HG02759 (cell line): ENCODE results near the gene SFRP2.

Source experiments
- ATAC-seq: cut with Tn5 transposase; IDR thresholded peaks from one replicate; pipeline ENCODE4 v1.9.1; 2021; ENCODE audit warnings: mild to moderate bottlenecking, moderate library complexity; ENCODE audit not compliant: unreplicated experiment

Gene SFRP2

GRCh38 chr4:153788413-153789276 is at the start of gene SFRP2:
TSS of gene SFRP2 (minus strand) at chr4:153789083. CDS start at chr4:153788835, 248 bp downstream.
- no peak for ATAC-seq

- ATAC-seq: no peak
These were observed 49.7 kb upstream of the SFRP2 start for GRCh38 chr4:153838564-153838963.

GRCh38 chr4:153834901-153835300 is 46.0 kb upstream of the SFRP2 start:
- ATAC-seq: no peak

DNA sequence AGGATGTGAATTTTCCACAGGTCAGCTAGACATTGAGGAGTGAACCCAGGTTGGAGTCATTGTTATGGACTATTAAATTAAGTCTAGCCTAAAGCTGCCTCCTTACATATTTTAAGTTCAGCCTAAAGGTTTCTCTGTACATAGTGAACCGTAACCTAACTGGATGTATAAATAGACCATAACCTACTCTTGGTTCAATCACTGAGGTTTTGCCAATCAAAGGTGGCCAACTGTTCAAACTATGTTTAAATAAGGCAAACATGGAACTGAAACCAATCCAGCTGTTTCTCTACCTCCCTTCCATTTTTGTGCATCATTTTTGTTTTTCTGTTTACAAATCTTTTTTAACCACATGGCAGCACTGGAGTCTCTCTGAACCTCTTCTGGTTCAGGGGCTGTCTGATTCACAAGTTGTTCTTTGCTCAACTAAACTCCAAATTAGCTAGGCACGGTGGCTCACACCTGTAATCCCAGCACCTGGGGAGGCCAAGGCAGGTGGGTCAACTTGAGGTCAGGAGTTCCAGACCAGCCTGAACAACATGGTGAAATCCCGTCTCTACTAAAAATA is 43.9 kb upstream of the SFRP2 start:
- no peak for ATAC-seq

GRCh38 chr4:153832054-153832453 is 43.2 kb upstream of the SFRP2 start:
- ATAC-seq: no peak

GRCh38 chr4:153831245-153831644 is 42.4 kb upstream of the SFRP2 start:
- ATAC-seq: no peak

GRCh38 chr4:153825691-153826090 is 36.8 kb upstream of the SFRP2 start:
- no peak for ATAC-seq

- ATAC-seq: no peak
These were observed 36.2 kb upstream of the SFRP2 start for GRCh38 chr4:153825126-153825525.

DNA sequence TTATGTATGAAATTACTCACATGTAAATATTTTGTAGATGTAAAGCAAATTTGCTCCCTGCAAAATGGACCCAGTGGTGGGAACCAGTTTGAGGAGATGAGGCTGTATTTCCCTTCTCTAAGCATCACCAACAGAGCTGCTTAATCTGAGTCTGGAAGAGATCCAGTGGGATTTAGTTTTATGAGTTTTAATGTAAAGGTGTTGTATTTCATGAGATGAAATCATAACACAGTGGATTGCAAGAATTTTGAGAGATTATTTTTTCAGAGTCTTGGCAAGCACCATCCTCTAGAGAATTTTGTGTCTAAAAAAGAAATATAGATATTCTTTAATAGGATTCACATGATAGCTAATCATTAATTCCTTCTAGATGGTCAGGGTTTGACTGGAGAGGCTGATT is 35.6 kb upstream of the SFRP2 start:
- no peak for ATAC-seq

DNA sequence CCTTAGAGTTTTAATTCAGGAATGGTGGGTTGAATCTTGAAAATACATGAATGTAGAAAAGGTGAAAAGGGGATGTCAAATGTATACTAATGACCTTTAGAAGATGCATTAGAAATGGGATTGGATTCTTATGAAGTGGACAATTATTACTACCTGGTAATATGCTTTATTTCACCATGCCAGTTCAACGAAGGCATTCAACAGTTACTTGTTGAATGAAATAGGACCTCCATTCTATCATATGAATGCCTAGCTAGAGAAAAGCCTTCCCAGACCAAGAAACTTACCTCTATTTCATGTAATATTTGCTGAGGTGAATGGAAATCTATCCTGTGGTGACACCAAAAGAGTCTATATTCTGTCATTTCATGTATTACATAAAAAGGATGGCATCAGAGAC is 34.6 kb upstream of the SFRP2 start:
- no peak for ATAC-seq

- no peak for ATAC-seq
These were observed 33.4 kb upstream of the SFRP2 start for GRCh38 chr4:153822316-153822715.

GRCh38 chr4:153817466-153817865 is 28.6 kb upstream of the SFRP2 start:
- no peak for ATAC-seq

- no peak for ATAC-seq
These were observed 27.7 kb upstream of the SFRP2 start for GRCh38 chr4:153816542-153816941.

DNA sequence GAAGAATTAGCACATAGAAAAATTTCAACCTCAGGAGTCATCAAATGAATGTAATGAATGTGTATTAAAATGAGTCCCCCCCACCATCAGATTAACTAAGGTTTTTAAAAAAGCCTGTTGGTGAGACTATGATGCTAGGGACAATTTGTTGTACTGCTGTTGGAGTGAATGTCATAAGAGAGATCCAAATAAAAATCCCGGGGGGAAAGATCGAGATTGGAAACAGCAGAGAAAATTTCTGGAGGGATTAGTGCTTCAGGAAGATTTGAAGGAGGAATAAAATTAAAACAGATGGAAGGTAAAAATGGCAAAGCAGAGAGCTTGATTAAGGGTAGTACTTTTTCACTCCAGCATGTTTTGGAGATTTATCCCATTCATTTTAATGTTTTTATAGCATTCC is 25.9 kb upstream of the SFRP2 start:
- no peak for ATAC-seq

DNA sequence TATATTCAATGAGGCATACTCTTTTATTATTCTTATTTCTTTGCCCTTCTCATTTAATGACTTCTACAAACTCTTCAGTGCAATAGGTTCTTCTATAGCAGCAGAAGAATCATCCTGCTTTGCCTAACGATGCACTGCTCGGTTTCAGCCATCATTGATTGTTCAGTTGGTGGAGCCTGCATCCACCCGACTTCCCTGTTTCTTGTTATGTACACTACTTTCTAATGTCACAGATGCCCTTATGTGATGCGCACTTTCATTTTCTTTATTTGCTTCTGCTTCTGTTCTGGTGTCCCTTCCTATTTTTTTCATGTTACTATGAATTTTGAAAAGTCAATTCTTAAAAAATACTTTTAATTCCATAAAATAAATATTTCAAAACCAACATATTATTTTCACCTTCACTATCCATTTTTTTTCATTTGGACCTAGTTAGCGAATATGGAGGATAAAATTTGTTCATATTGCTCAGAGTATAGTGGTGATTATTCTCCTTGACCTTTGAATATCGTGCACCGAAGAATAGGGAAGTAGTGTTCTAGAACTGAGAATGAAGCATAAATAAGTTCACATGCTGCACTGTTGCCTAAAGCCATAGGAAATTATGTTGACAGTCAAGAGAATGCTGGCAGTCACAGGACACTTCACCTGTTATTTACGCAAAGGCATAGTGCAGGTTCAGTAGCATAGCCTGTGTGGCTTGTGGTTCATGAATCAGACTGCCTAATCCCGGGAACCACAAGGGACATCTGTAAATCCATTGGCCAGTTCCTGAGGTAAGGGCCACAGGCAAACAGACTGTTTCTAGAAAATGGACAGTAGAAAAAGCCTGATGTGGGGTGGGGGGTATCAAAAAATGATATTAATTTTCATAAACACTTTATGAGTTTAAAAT is 21.3 kb upstream of the SFRP2 start:
- ATAC-seq: no peak

DNA sequence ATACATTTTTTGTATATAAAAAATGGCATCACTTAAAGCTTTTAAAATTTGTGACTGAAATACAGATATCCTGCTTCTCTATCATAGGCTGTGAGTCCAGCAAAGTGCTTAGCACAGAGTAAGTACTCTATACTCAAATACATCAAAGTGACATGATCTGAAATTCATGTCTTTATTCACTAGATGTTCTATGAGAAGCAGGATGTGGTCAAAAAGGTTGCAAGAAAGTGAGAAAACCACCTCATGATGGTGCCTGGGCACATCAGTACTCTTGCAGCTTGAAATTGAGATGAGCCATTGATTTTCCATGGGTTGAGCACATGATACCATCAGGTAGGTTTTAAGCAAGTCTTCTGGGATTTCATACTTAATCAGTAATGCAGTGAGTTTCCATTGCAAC is 20.4 kb upstream of the SFRP2 start:
- no peak for ATAC-seq

DNA sequence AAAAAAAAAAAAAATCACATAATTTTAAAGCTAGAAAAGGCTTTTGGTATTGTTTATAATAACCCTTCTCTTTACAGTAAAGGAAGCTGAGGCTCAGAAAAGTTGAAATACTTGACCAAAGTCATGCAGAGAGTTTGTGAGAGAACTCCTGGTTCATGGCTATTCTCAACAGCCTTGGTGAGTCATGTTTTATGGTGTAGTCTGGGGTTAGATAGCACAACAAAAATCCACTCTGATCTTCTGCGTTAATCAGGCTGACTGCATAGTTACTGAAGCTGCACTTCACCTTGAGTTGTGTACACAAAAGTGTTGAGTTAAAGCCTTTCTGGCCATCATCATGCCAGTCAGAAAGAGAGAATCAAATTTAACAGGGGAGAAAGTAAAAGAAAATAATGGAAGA is 19.3 kb upstream of the SFRP2 start:
- ATAC-seq: no peak

DNA sequence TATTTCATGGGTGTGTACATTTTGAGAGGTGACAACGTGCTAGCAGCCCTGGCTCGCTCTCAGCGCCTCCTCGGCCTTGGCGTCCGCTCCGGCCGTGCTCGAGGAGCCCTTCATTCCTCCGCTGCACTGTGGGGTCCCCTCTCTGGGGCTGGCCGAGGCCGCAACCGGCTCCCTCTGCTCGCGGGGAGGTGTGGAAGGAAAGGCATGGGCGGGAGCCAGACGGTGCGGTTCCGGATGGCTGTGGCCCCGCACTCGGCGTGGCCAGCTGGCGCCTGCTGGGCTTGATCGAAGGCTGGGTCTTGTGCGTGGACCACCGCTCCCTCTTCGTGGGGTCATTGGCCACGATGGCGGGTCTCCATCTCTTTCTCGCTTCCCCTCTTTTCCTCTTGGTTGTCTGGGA is 17.2 kb upstream of the SFRP2 start:
- ATAC-seq: no peak

DNA sequence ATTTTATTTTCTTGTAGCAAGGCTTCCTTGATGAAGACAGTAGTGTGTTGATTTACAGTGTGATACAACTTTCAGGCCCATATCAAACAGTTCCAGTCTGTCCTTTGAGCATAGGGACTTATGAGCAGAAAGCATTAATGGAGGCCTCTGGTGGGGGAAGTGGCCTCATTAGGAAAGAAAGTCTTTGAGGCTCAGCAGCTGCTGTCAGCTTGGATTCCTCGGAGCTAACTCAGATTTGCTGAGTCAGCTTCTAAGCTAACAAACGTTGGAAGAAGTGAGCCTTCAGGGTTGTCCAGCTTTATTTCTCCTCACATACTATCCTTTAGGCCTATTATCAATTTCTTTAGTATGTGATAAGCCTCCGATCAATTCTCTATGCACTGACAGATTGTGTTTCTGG is 15.8 kb upstream of the SFRP2 start:
- no peak for ATAC-seq

DNA sequence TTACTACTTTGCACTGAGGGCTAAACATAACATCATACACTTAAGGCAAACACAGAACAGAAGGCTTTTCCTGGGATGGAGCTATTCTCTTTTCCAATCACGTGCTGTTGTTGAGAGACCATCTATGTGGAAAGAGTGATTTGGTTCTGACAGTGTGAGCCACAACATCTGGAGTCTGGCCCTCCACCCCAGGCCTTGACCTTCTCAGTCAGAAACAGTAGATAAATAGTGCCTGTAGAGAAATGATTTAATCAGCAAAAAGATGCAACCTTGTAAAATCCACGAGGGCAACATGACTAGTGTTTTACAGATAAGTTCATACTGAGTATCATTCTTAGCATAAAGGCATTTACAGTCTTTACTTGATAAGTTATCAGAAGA is 10.8 kb upstream of the SFRP2 start:
- no peak for ATAC-seq

- ATAC-seq: no peak
These were observed 10.2 kb upstream of the SFRP2 start for GRCh38 chr4:153798901-153799693.
